Measurements from ENCODE around the gene UBA52.

DNA sequence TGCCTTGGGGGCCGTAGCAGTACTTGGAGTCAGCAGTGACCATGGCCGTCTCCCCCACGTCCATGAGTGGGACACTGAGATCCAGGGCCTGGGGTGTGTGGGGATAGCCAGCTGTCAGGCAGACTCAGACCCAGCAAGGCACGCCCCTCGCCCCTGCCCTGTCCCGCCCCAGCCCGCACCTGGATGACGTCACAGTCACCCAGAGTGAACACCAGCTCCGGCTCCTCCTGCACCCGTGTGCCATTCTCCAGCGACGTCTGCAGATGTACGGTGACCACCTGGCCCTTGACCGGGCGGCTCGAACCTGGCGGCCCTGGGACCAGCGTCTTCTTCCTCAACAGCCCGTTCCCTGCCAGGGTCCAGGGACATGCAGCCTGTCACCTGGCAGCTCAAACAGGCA is 32.3 kb upstream of the UBA52 start:
- no peak for TF ChIP-seq POLR2A (IDR thresholded peaks at IDR 0.05; ENCODE audit: low read depth, low read length)
- TF ChIP-seq POU2F2 (IDR thresholded peaks at IDR 0.05; ENCODE audit: low read depth, low read length) = no peak
- no peak for TF ChIP-seq TAF1 (IDR thresholded peaks at IDR 0.05; ENCODE audit: low read depth, low read length)
